Measurements from ENCODE around the gene FRAS1. TPM values are rescaled to one million over a fixed set of nuclear protein-coding genes. Genes with fewer than 3 reads are reported as not detected.
"Not testable (repeated sequence)": the region's sequence is repeated elsewhere in the genome, so short reads cannot be mapped to it uniquely, and the experiment has no call there.

FRAS1 gene
- total RNA-seq, 1 donor from 2014 or later: 12.4 TPM

GRCh38 chr4:78210694-78211410, 153.7 kb downstream of the FRAS1 start:
- DNase-seq (ENCODE audit: low spot score): no peak

GRCh38 chr4:78213218-78213617, 156.1 kb downstream of the FRAS1 start:
- no peak for DNase-seq (ENCODE audit: low spot score)

GRCh38 chr4:78214078-78214477, 157.0 kb downstream of the FRAS1 start:
- DNase-seq (ENCODE audit: low spot score): no peak

GRCh38 chr4:78217557-78217956, 160.4 kb downstream of the FRAS1 start:
- DNase-seq (ENCODE audit: low spot score): no peak

GRCh38 chr4:78218260-78218659, 161.1 kb downstream of the FRAS1 start:
- no peak for DNase-seq (ENCODE audit: low spot score)

- DNase-seq (ENCODE audit: low spot score): no peak
Observed at GRCh38 chr4:78219825-78220224, 162.7 kb downstream of the FRAS1 start.

GRCh38 chr4:78220283-78220682, 163.2 kb downstream of the FRAS1 start:
- DNase-seq (ENCODE audit: low spot score): no peak

GRCh38 chr4:78222575-78223186, 165.6 kb downstream of the FRAS1 start:
- DNase-seq (ENCODE audit: low spot score): no peak

GRCh38 chr4:78225236-78225635, 168.1 kb downstream of the FRAS1 start:
- DNase-seq (ENCODE audit: low spot score): no peak

GRCh38 chr4:78226279-78226678, 169.2 kb downstream of the FRAS1 start:
- no peak for DNase-seq (ENCODE audit: low spot score)

GRCh38 chr4:78227411-78228057, 170.4 kb downstream of the FRAS1 start:
- DNase-seq (ENCODE audit: low spot score): no peak

GRCh38 chr4:78235800-78236199, 178.7 kb downstream of the FRAS1 start:
- DNase-seq (ENCODE audit: low spot score): no peak

- DNase-seq (ENCODE audit: low spot score): no peak
Observed at GRCh38 chr4:78237360-78237759, 180.2 kb downstream of the FRAS1 start.

GRCh38 chr4:78242071-78242470, 184.9 kb downstream of the FRAS1 start:
- no peak for DNase-seq (ENCODE audit: low spot score)

- DNase-seq (ENCODE audit: low spot score): no peak
Observed at GRCh38 chr4:78244705-78245485, 187.8 kb downstream of the FRAS1 start.

GRCh38 chr4:78247536-78248285, 190.6 kb downstream of the FRAS1 start:
- DNase-seq (ENCODE audit: low spot score): no peak

GRCh38 chr4:78250500-78250899, 193.4 kb downstream of the FRAS1 start:
- DNase-seq (ENCODE audit: low spot score): no peak

- not testable (repeated sequence) for DNase-seq (ENCODE audit: low spot score)
Observed at GRCh38 chr4:78252773-78253172, 195.7 kb downstream of the FRAS1 start.

GRCh38 chr4:78254893-78255292, 197.8 kb downstream of the FRAS1 start:
- DNase-seq (ENCODE audit: low spot score): no peak

GRCh38 chr4:78265006-78265405, 207.9 kb downstream of the FRAS1 start:
- no peak for DNase-seq (ENCODE audit: low spot score)

GRCh38 chr4:78267790-78268189, 210.7 kb downstream of the FRAS1 start:
- DNase-seq (ENCODE audit: low spot score): no peak

GRCh38 chr4:78268597-78268996, 211.5 kb downstream of the FRAS1 start:
- DNase-seq (ENCODE audit: low spot score): no peak
